GM21717 (cell line): ENCODE measurements around the gene NPTX1.

Source experiments
- ATAC-seq: cut with Tn5 transposase; IDR thresholded peaks from one replicate; pipeline ENCODE4 v1.9.1; 2021; ENCODE audit warnings: mild to moderate bottlenecking, moderate library complexity; ENCODE audit not compliant: unreplicated experiment

The NPTX1 gene

DNA sequence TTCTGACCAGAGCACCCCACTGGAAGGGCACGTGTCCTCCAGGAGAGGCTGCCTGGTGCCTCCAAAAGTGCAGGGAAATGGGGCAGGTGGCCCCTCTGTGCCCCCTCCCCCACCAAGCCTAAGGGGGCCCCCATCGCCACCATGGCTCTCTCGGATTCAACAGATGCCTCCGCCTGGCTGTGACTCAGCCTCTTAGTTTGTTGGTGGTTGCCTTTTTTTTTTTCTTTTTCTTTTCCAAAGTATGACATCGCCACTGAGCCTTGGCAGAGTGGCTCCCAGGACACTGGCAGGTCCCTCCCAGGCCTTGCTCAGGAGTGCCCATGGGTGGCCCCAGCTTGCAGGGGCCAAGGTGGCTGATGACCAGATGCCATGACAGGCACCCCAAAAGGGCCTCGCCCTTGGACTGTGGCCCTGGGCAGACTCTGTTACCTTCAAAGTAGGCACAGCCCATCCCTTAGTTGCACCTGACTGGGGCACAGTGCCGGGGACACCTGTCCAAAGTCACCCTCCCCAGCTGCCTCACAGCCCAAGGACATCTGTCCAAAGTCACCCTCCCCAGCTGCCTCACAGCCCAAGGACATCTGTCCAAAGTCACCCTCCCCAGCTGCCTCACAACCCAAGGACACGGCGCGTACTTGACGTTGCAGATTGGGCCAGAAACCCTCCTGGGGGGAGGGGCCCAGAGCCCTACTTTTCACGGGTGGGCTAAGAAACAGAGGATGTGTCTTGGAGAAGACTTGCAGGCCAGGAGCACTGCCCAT, 29.6 kb downstream of the NPTX1 start:
- no peak for ATAC-seq

DNA sequence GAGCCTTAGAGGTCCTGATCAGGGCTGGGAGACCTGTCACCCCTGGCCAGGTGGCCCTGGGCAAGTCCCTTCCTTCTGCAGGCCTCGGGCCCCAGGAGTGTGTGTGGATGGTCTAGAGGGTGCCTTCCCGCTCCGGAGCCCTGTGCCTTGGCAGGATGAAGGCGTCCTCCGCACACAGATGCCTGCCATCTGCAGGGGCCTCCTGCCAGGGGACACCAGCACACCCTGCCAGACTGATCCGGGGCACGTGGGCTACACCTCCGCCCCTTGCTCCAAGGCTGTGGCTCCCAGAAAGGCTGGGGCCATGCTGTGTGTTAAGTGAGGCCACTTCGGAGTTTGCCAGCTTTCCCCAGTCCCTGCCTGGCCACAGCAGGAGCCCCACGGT, 30.7 kb downstream of the NPTX1 start:
- no peak for ATAC-seq

DNA sequence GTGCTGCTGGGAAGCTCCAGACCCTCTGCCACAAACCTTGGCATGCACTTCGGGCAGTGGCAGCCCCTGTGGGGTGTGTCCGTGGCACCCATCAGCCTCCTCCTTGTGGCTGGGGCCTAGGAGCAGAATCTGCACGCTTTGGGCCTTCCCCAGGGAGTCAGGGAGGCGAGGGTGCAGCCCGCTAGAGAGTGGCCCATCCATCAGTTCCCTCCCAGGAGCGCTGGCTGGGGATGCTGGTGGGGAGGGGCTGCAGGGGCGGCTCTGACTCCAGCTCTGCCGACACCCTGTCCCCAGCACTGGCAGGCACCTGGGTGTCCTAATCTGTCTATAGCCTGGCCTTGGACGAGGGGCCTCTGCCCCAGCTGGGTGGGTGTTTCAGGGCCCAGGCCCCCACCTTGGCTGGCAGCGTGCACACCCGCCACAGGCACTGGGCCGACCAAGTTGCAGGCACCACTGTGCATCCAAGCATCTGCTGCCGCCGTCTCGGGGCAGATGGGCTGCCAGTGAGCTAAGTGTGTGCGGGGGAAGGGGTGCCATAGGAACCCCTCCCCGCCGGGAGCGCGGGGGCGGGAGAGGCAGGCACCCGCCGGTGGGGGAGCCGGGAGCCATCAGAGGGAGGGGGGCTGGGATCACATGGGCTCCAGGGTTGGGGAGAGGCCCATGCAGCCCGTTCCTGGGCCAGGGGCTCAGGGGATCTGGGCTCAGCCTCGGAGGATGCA, 31.2 kb downstream of the NPTX1 start:
- ATAC-seq = no peak

DNA sequence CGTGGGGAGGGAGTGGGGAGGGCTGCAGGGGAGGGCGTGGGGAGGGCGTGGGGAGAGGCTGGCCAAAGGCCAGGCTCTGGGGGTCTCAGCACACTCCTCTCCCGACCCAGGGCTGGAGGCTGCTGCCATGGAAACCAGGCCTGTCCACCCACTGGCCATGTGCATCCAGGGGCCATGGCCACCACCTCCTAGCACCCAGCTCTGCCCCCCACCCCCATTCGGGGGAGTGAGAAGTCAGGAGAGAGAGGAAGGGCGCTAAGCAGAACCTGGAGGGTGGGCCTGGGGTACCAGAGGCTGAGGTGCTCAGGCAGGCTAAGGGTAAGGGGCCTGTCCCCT, 31.8 kb downstream of the NPTX1 start:
- no peak for ATAC-seq

DNA sequence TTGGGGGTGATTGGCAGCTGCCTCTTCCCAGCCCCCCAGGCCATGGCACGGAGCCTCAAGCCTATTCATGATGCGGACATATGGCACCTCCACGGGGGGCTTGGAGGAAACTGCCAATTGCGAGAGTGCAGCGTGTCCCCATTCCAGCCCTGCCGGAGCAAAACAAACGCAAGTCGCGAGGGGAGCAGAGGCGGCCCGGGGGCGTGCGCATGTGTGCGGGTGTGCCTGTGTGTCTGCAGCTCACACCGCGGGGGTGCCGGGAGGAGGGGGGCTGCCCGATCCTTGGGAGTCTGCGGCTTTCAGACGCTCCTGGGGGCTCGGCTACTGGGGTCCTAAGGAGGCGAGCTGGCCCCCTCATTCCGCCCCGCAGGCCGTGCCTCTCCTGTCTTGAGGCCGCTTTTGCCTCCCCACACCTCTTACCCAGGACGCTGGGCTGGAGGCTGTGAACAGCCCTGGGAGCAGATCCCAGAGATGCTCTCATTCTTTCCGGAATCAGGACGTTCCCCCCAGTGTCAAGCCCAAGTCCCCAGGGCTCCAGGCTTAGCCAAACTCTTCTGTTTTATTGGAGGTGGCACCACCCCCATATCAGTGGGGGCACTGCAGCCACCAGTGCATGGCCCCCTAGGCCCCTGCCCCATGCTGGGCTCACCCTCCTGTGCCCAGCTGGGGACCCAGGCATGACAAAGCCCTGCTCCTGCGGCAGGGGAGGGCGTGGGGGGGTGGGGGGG, 32.3 kb downstream of the NPTX1 start:
- ATAC-seq = no peak

DNA sequence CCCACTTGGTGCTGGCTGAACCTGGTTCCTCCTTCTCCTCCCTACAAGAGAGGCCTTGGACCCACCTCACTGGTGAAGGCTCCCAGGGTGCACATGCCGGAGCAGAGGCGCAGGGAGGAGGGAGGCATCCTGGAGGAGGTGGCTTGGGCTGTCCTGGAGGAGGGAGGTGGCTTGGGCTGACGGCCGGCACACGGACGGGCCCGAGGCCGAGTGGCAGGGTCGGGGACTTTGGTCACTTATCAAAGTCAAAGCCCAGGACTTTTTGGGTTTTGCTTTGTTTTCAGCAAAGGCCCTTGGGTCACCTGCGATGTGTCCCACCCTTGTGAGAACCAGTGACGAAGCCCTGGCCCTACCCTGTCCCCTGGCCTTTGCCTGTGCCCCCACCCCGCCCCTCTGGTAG, 32.9 kb downstream of the NPTX1 start:
- no peak for ATAC-seq

DNA sequence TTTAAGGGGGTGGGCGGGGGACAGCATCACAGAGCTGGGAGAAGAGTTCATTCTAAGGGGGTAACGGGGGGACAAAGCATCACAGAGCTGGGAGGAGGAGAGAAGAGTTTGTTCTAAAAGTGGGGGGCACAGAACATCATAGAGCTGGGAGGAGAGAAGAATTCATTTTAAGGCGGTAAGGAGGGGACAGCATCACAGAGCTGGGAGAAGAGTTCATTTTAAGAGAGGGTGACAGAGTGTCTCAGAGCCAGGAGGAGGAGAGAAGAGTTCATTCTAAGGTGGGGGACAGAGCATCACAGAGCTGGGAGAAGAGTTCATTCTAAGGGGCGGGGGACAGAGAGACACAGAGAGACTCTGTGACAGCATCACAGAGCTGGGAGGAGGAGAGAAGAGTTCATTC, 33.6 kb downstream of the NPTX1 start:
- no peak for ATAC-seq

DNA sequence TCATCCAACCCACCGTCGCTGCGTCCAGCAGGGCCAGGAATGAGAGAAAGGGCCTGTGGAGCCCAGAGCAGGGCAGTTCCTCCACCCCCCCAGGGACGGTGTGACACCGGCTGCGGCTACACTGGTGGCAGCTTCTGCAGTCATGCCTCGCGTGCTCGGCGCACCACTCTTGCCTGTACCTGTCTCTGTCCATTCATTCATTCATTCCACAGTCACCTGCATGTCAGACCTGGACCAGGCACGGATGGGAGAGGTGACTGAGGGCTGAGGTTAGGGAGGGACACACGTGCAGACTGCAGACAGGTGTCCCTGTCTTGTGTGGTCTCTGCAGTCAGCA, 34.1 kb downstream of the NPTX1 start:
- no peak for ATAC-seq

DNA sequence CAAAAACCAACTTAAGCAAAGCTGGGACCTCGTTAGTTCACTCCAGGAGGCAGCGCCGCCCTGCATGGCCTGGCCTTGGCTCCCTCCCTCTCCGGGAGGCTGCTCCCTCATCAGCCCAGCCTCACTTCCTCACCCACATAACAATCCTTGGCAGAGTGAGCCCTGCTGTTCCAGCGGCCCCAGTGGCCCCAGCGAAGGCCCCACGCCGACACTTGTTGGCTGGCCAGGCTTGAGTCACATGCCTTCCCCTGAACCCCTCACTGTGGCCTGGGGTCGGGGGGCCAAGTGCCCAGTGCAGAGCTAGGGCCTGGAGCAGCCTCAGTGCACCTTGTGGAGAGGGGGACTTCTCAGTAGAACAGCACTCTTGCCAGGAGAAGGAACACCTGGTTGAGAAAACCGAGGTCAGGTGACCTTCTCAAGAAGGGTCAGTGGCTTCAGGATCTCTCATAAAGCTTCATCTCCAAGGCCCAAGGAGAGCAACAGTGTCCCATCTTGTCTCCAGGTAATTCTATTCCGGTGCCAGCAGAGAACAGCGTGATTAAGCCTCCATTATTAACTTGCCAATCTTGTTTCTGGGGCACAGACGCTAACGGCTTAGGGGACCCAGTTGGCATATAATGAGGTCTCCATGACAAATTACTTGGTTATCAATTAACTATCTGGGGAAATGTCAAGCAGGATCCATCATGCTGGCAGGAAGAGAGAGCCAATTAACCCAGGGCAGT, 34.6 kb downstream of the NPTX1 start:
- no peak for ATAC-seq

DNA sequence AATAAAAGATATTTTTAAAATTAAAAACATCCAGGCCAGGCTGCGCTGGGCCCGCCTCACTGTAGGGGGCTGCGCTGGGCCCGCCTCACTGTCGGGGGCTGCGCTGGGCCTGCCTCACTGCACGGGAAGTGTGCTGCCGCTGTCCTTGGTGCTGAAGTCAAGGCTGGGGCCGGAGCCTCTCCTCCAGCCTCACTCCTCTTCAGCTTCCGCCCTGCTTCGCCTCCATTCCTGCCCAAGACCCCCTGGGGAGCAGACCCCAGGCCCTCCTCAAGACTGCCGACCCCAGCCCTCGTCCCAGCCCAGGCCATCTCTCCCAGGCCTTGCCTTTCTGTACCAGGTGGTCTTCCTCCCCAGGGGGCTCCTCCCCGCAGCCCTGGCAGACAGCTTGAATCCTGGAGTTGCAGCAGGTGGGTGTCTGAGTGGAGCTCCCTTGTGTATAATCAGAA, 35.3 kb downstream of the NPTX1 start:
- no peak for ATAC-seq

DNA sequence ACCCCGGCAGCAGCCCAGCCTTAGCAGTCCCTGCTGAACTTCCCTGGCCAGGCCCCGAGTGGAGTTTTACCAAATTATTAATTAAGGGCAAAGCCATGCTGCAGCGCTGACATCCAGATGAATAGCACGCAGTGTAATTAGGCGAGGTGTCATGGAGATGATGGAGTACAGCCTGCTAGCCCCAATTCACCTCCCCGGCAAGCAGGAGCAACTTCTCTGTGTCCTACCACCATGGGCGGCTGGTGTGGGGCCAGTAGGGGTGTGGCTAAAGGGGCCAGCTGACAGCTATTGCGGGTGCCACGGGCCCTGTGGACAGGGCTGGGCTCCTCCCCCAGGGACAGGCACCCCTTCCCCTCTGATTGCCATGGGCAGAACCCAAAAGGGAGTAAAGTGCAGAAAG, 36.9 kb downstream of the NPTX1 start:
- ATAC-seq = no peak

DNA sequence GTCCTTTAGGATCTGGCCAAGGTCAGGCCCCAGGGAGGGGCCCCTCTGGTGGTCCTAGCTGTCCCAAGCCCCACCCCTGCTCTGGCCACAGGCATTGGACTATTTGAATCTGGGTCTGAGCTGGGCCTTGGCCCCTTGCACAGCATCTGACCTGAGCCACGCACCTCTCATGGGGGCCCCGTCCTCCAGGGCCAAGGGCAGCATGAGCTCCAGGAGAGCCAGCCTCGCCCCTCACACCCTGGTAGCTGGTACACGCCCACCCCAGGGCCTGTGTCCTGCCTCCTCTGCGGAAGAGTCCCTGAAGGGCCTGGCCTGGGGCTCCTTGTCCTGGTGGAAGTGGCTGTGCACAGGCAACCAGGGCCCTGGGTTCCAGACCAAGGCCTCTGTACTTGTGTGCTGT, 37.6 kb downstream of the NPTX1 start:
- no peak for ATAC-seq

DNA sequence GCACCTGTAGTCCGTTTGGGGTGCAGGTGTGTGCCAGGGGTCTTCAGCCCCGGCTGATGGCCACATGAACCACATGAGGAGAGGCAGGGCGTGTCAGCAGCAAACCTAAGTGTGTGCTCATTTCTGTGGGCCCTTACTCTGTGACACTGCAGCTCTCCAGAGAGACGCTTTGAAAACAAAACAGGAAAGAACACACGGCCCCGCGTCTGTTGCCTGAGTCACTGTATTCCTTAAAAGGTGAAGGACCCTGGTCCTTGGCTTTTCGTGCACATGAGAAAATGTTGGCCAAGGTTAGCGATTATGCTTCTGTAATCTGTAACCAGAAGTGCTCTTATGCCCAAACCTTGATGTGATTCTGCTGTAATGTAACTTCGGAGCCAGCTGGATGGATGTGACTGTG, 38.9 kb downstream of the NPTX1 start:
- no peak for ATAC-seq

DNA sequence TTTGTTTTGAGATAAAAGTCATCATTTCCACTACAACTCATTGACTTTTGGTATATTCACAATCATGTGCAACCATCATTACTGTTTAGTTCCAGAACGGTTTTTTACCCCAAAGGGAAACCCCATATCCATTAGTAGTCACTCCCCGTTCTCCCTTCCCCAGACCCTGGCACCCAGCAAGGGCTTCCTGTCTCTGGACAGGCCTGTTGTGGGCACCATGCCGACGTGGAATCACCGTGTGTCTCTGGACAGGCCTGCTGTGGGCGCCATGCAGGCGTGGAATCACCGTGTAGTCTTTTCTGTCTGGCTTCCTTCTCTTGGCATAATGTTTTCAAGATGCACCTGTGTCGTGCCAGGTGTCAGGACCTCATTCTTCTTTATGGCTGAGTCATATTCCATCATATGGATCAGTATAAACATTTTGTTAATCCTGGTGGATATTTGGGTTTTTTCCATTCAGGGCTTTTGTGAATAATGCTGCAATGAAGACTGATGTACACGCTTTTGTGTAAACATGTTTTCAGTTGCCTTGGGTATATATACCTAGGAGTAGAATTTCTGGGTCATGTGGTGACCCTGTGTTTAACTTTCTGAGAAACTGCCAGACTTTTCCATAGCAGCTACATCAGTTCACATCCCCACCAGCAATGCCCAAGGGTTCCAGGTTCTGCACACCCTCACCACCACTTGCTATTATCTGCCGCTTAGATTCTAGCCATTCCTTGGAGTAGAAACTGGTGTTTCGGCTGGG, 42.3 kb downstream of the NPTX1 start:
- no peak for ATAC-seq

DNA sequence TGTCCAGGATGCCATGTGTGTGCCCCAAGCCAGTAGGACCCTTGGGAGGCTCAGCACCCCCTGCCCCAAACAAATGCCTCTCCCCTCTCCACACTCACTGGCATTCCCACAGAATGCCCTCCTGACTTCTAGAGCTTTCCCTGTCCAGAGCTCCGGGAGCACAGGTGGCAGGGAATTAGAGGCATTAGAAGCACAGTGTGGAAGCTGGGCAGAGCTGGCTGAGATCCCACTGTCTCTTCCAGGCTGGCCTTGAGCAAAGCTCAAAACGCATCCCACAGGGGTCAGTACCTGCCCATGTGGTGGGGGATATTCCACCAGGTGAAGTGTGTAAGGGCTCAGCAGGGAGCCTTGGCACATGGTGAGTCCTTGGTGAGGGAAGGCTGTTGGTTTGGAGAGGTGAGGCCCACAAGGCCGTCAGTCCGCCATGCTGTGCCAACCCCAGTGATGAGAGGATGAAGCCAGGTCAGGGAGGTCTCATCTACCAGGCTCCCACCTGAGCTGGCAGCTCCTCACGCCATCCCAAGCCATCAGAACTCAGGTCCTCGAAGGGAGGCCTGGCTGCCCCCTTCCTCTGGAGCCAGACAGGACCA, 43.4 kb downstream of the NPTX1 start:
- ATAC-seq = no peak

DNA sequence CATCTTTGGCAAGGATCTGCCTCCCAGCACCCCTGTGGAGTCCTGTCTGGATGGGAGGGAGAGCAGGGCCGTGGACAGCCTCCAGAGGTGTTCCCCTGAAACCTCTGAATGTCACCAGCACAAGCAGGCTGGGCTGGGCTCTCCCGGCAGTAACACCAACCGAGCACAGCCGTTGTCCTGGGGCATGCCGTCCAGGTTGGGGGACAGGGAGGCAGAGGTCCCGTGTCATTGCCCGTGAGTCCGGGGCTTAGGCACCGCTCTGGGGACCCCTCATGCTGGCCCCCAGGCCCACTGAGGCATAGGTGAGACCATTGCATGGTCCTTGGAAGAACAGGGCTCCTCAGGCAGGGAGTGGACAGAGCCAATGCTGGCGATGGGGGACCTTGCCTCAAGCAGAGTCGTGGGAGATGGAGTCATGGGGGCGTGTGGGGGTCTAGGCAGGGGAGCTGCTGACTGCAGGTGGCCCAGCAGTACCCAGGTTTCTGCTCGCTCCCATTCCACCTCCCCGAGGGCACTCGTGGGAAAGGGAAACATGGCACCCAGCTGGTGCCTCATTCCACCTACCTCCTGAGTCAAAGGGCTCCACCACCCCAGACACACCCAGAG, 44.0 kb downstream of the NPTX1 start:
- no peak for ATAC-seq

DNA sequence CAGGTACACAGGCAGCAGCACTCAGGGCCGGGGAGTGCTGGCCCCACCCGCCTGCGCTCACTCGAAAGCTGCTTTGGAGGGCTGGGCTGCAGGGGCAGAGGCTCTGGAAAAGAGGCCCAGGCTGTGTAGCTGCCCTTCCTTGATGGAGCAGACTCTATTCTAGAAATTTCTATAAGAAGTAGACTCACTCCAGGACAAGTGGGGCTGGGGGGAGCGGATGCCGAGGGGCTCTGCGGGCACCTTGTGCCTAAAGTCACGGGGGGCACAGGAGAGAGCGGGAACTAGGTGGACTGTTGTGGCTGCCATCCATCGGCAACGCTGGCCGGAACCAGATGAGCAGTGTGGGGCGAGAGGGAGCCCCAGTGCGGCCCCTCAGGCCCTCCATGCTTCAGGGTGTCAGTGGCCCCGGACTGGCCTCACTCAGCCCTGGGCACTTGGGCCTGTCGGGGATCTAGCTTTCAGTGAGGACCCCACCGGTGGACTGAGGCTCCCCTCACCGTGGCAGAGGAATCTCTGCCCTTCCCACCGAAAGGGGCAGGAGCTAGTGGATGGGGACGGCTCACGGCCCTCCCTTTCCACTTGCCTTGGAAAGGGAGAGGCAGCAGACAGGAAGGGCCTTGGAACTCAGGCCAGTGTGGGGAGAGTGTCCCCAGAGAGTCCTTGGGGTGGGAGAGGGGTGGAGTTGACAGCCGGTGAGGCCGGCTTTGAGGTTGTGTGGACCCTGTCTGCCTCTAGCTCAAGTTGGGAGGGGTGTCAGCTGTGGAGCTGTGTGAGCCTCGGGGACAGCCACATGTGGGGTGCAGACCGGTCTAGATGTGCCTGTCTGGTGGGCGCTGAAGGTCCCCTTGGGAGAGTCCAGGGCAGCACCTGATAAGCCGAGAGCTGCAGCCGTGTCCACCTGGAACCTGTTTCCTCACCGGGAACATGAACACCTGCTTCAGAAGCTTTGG, 44.9 kb downstream of the NPTX1 start:
- no peak for ATAC-seq

DNA sequence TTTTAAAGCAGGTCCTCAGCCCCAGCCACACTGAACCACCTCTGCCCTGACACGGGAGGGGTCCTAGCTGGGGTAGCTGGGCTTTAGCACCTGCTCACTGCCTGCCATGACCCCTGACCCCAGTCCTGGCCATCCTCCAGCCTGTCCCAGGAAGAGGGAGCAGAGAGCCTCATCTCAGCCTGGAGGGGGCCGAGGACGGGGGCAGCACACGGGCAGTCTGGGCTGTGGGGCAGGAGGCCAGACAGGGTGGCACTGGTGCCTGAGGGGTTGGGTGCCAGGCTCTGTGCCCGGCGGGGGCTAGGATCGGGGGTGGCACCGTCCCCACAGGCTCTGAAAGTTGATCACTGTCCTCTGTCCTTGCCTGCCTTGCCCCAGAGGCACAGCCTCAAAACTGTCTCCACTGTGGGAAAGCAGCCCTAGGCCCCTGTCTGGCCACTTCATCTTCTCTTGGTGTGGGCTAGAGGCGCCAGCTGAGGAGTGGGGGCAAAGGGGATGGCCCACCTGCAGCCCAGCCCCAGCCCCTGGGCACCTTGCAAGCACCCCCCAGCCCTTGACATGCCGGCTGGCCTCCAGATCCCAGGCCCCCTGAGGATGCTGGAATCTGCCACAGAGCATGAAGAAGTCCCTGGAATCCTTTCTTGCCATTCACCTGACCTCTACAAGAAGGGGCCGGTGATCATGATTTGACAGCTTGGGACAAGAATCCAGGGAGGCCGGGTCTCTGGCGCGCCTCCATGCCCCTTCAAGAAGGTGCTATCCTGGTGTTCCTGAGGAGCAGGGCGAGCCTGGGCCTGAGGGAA, 45.8 kb downstream of the NPTX1 start:
- no peak for ATAC-seq
